Activated T-cell treated with anti-CD3 and anti-CD28 coated beads for 48 hours (primary cell): Measurements from ENCODE around the gene SNX27.
"Not testable (repeated sequence)": the region's sequence is repeated elsewhere in the genome, so short reads cannot be mapped to it uniquely, and the experiment has no call there.

Source experiments
- DNase-seq: peaks from one replicate; pipeline ENCODE4 v3.0.0-alpha.2; 2020; ENCODE audit warnings: low read depth

Gene SNX27

DNA sequence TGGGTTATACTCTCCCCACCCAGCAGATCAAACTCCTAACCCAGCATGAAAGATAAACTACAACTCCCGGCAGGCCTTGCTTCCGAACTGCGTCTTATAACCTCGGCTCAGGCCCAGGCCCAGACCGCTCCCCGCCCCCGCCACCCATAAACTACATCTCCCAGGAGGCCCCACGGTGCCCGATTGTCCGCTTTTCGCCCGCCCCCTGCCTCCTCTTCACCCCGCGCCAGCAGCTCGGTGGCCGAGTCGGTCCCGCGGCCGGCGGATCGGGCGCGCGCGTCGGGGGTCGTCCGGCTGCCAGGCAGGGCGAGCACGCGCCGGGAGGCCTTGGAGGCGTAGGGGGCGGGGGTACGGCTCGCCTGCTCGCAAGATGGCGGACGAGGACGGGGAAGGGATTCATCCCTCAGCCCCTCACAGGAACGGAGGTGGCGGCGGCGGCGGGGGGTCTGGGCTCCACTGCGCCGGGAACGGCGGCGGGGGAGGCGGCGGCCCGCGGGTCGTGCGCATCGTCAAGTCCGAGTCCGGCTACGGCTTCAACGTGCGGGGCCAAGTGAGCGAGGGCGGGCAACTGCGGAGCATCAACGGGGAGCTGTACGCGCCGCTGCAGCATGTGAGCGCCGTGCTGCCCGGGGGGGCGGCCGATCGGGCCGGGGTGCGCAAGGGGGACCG, at the start of gene SNX27:
Gene SNX27 (plus strand): TSS at position 219 of the 669 bp plus-strand sequence. CDS start 152 bp downstream, at position 371.
- DNase-seq, result peak; percentile 78

DNA sequence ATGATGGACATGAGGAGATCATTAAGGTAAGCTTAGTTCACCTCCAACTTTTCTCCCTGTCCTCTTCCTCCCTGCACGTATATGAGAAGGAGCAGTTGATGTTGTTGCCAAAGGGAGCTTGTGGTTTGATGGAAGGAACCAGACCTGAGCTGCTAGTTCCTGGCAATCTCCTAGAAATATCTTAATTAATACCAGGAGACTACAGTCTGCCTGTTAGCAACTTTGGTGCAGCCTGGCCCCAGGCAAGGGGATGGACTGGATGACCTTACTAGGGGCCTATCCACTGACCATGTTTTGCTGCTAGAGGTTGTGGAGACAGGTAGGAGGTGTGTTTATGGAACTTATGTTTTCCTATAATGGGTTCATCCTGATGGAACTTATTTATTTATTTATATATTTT, 49.2 kb upstream of the SNX27 start:
- DNase-seq, result no peak

DNA sequence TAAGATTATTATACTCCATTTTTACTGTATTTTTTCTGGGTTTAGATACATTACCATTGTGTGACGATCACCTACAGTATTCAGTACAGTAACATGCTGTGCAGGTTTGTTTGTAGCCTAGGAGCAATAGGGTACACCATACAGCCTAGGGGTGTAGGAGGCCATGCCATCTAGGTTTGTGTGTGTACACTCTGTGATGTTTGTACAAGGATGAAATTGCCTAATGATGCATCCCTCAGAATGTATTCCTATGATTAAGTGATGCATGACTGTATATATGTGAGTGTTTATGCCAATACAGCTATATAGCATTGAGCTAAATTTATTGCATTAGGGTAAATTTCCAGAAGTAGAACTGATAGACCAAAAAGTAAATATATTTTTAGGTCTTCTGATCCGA, 48.5 kb upstream of the SNX27 start:
- no peak for DNase-seq

DNA sequence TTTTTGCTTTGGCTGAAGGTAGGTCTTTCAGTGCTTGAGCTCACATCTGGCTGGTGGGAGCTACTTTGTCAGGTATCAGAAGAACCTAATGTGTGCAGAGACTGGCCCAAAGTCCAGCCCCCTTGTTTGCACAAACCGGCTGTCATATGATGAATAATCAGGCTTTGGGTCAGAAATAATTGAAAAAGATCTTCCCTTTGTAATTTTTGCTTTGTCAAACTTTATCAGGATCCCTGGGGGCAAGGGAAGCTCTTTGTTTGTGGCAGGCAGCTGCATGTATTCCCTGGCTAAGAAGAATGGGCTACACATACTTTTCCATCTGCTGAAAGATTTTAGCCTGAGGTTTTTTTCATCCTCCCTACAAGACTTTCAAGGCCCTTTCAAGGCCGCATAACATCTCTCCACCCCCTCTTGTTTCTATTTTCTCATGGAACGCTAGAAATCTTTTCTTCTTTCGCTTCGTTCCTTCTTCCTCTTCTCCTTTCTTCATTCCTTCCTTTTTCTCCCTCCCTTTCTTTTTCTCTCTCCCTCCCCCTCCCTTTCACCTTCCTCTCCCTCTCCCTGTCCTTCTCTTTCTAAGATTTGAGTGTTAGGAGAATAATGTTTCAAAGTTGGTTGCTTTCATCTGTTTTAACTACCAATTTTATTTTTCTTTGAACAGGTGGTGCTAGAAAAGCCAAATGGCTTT, 46.2 kb upstream of the SNX27 start:
- DNase-seq, result no peak

DNA sequence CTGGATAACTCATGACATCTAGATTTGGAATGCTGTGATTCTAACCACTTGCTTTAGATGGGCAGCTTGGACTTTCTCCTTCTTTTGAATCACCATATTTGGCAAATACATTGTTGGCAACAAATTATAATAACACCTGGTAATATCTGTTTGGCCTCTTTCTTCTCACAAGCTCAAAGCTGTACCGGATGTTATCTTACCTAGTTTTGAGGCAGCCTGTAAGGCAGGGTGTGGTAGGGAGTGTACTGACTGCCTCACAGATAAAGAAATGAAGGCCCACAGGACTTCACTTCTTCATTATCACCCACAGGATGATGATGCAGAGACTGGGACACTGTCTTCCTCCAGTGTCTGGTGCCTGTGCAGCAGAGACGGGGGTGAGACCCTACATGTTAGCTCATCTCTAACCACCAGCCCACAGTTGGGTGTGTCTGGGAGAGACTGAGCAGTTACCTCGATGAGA, 43.2 kb upstream of the SNX27 start:
- DNase-seq, result peak; percentile 2

DNA sequence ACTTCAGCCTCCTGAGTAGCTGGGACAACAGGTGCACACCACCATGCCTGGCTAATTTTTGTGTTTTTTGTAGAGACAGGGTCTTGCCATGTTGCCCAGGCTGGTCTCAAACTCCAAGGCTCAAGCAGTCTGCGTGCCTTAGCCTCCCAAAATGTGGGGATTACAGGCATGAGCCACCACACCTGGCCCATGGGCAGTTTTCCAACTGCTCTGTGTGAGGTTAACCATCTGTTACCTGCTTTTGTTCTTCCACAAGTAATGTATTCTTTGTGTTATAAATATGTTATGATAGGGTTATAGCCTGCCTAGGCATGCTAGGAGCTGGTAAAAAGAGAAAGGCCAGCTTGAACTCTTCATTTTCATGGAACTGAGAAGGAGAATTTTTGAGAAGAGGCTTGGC, 41.0 kb upstream of the SNX27 start:
- no peak for DNase-seq

DNA sequence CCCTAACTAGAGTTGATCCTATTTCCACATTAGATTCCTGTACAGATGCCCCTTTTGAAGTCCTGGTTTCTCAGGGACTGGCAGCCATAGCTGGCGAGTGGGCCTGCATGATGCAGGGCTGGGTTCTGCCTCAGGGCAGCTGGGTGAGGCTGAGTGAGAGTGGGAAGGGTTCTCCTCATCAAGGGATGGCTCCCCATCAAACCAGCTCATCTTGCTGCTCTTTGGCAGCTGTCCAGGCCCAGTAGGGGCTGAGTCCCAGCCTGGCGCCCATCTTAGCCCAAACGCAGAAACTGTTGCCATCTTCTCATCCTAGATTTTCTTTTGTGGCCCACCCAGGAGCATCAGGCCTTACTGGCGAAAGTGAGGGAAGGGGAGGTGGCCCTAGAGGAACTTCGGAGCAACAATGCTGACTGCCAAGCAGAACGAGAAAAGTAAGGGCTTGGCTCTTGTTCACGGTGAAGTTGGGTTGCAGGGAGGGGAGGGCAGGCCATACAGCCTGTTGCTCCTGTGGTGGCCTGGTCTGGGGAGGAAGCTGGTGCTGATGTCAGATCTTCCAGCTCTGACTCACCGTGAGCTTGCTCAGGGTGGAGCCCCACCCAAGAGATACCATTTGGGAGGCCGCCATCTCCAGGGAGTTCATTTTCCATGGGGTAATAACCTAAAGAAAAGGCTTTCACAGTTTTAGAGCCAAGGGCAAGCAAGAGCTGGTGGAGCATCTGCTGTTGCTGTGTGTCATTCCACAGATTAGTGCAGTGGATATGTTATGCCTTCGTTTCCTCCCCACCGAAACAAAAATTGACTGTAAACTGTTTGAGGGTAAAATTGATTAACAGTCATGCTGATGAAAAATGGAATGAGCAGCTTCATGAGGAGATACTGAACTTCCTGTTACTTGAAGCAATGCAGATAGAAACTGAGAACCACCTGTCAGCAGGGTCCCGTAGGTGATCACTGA, 37.0 kb upstream of the SNX27 start:
- peak; percentile 10 for DNase-seq

DNA sequence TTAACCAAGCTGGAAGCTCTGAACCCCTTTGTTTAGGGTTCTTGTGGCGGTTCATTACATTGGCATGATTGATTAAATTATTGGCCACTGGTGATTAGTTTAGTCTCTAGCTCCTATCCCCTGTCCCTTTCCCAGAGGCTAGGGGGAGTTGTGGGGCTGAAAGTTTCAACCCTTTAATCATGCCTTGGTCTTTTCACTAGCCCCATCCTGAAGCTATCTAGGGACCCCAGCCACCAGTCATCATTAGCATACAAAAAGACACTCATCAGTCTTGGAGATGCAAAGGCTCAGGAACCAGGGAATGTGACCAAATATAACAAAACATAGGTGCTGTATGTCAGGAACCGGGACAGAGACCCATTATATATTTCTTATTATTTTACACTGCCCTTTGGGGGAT, 34.7 kb upstream of the SNX27 start:
- DNase-seq, result no peak

DNA sequence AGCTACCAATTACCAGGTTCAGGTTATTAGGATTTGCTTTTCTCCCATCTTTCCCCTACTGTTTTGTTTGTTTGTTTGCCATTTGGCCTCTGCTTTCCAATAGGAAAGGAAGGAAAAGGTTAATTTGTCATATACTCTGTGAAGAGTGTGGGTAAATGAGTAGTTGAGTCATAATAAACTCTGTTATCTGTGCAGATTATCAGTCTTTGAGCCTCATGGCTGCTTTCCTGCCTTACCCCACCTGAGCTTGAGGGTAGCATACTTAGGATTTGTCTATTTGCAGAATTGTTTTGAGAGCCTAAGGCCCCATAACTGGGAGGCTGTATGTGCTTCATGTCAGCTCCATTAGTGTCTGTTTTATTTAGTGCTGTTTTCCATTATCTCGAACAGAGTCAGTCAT, 32.9 kb upstream of the SNX27 start:
- no peak for DNase-seq

DNA sequence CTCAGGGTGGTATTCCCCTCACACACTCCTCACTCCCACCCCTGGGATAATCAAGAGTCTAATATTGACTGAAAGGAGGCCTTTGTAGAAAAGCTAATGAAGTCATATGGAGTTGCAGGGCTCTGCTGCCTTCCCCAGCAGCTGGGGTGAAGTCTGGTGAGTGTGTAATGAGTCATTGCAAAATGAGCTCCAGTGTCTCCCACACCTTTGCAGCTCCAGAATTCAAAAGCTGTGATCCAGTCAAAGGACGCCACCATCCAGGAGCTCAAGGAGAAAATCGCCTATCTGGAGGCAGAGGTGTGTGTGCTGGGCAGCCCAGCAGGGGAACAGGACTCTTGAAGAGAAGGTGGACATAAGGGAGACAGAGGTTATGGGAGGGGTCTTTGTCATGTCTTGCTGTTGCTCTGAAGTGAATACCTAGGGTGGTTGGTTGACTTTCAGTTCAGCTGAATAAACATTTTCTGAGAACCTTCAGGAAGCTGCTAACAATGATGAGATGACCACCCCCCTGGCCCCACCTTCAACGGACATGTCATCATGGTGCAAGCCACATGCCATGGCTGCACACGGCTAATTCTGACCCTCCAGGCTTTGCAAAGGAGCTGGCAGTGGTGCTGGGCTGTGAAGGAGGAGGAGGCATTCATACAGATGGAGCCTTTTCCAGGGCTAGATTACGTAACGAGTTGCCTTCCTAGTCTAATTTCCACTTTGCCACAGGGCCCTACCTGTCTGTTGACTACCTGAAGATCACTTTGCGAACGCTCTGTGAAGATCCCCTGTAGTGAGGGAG, 32.2 kb upstream of the SNX27 start:
- no peak for DNase-seq

DNA sequence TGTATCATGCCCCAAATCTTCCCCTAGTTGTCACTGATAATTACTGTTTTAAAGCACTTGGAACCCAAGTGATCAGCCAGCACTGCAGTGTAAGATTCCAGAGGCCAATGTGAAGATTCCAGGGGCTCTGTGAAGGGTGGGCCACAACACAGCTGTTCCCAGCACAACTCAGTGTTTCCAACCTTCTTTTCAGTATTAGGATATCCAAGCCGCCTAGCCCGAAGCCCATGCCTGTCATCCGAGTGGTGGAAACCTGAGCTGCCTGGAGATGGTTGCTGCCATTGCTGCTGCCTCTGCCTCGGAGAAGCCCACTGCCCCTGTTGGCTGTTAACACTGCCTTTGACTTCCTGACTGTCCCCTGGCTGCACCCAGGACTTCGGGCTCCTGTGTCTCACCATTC, 30.4 kb upstream of the SNX27 start:
- no peak for DNase-seq

DNA sequence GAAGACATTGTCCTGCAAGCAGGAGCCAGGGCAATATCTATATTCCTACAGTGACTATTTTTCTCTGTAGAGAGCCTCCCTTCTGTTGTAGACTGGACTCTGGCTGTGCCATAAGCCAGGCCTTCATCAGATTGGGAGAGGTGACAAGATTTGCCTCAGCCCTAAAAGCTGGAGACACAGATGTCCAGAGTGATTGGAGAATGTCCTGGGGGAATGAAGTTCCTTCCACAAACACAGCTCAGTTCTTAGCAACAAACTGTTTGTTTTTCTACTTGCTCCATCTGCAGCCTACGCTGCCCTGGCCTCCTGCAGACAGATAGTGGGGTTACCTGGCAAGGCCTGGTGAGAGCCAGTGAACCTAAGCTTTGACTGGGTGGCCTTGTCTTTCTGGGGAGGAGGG, 29.9 kb upstream of the SNX27 start:
- DNase-seq, result no peak

DNA sequence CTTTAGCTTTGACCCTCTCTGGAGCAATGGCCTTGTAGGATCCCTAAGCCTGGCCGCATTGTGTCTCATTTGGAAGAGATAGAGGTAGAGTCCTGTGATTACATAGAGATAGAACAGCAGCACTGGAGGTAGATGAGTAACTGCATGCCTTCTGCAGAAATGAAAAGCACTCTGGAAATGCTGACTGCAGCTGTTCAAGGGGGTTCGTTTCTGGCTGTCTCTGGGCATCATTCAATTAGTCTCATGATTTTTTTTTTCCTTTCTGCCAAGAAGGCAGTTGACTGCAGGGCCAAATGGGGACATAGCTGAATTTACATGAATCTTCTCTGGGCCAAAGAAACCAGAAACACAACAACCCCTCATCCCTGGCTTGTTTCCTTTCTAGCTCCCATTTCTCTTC, 28.1 kb upstream of the SNX27 start:
- no peak for DNase-seq

DNA sequence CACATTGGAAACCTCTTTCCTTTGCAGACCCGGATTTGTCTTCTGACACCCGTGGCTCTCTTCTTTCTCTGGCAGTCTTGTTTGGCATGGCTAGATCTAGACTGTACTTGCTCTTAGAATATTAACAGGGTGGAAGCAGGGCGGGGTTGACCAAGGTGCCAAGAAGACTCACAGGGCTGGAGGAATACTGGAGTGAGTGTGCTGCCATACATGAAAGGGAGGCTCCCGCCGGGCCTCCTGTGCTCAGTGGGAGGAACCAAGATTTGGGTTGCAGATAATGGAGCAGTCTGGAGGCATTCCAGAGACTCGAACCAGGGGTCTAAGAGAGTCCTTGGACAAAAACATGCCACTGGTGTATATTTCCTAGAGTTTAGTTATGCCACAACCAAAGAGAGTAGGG, 27.6 kb upstream of the SNX27 start:
- DNase-seq, result no peak

DNA sequence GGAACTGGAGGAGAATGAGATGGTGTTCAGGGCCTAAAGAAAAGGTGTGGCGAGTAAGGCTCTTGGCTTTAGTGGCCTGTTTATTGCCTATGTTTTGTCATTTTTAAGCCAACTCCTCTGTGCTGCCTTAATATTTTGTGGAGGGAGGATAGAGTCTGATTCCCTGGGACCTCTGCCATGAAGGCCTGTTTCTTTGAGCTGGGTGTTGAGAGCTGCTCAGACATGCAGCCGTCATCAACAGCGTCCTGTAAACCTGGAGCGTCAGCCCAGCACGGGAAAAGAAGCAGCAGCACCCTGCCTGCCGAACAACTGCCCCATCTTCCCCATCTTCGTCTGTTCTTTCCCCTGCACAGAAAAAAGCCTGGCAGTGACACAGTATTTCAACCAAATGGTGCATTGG, 27.1 kb upstream of the SNX27 start:
- DNase-seq, result no peak

DNA sequence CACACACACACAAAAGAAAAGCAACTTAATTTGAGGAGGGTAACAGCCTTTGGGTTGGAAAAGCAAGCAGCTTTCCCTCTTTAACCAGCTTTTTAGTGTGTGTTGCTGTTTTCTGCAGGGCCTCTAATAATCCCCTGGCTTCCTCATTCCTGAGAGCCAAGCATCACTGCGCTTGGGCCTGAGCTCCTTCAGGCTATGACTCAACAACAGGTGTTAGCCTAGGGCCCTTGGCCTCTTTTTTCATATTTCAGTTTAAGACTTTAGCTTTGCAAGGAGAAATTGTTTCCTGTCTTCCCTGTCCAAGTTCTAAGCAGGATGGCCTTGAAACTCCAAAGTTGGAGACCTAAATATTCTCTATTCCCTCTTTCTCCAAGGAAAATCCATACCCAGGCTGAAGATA, 26.2 kb upstream of the SNX27 start:
- no peak for DNase-seq

DNA sequence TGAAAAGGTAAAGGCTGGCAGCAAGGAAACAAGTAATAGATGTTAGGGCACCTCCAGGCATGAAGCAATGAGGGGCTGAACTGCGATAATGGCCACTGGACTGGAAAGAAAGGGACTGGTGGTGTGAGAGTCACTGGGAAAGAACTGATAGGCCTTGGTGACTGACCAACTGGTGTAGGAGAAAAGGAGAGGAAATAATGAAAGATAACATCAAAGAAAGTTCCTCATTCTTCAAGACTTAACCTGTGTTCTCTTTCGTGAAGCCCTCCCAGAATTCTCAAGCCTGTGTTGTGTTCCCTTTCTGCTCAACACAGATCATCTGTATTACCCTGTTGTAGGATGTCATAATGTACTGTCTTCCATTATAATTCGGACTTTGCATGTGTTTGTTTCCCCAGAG, 20.9 kb upstream of the SNX27 start:
- DNase-seq, result no peak

DNA sequence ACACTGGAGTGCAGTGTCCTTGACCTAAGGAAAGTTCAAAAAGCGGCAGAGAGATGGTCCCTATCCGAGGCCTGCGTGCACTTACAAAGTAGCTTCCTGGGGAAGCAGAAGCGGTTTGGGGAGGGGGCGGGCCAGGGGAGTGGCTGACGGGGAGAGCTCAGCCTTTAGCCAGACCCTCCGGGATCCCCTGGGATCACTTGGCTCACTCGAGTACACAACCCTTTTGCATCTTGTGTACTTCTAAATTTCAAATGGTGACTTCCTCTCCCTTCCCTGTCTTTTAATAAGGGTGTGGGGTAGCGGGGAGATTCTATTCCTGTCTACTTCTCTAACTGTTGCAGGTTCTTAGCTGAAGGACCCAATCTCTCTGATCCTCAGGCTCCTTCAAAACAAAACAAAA, 18.1 kb upstream of the SNX27 start:
- no peak for DNase-seq

DNA sequence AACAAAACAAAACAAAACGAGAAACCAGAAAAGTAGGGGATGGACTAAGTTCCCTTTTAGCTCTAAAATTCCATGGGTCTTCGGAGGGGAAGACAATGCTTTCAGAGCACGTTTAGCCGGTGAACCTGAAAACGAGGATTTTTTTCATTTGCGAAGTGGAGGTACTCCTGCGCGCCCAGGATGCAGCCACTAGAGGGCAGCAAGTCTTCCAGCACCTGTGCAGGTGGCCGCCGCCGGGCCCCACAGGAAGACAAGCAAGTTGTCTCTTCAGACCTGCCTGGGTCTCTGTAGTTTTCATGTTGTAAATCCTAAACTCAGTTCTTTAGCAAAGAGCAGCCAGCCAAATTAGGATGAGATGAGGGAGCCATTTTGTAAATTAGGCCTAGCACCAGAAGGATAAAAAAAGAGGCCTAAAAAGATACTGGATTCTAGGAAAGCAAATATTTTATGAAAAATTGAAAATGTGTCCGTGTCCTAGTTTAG, 17.7 kb upstream of the SNX27 start:
- peak; percentile 77 for DNase-seq

DNA sequence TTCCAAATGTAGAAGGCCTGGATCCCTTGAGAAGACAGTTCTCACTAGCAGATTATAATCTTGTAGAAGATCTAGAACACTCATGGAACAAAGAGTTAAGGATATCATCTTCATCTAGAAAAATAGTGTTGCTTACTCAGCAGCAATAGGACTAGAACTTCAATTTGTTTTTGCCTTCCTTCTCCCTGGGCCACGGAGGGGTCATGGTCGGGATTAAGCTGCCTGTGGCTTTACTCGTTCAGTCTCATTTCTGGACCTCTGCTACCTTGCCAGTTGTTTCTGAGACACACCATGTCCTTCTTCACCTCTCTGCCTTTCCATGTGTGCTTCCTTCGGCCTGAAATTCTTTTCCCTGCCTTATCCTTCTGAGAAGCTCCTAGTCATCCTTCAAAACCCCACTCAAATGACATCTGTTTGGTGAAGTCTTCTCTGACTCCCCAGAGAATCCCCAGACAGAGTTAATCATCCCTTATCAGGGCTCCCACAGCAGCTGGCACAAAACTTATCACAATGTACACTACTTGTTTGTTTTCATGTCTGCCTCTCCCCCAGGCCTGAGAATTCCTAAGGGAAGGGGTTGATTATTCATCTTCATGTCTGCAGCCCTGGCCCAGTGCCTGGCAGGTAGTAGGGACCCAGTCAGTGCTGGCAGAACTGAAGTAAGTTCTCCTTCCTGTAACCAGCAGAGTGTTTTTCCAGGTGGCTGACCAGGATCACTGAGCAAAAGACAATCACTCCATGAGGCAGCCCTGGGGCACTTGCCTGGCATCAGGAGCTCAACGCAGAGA, 15.5 kb upstream of the SNX27 start:
- DNase-seq, result no peak

DNA sequence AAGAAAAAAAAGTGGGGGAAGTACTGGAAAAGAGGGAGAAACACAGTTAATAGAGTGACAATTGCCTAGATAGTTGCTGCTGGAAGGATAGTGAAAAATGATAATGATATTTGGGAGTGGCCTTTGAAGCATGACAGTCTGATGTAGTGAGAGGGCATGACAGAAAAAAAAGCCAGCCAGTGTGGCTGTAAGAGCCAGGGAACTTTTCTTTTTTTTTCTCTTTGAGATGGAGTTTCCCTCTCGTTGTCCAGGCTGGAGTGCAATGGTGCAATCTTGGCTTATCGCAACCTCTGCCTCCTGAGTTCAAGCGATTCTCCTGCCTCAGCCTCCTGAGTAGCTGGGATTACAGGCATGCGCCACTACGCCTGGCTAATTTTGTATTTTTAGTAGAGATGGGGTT, 9.3 kb upstream of the SNX27 start:
- DNase-seq, result not testable (repeated sequence)
